Suprapubic skin (tissue), 4 donors: Measurements from ENCODE around the gene CPA5. TPM values are rescaled to one million over a fixed set of nuclear protein-coding genes. Genes with fewer than 3 reads are reported as not detected.

Experiments used
- DNase-seq, 2 donors: peaks; one replicate each; pipeline ENCODE4 v3.0.0-alpha.2; 2019; ENCODE audit warnings: low spot score in 2 of 2
- H3K27ac ChIP-seq: fragments of 200-600 bp; sonication (generic); one replicate; pipeline ENCODE4 v1.5.1; 2019
- H3K27me3 ChIP-seq: fragments of 200-600 bp; sonication (generic); one replicate; pipeline ENCODE4 v1.5.1; 2019
- H3K36me3 ChIP-seq: fragments of 200-600 bp; sonication (generic); one replicate; pipeline ENCODE4 v1.5.1; 2019
- H3K4me1 ChIP-seq: fragments of 200-600 bp; sonication (generic); one replicate; pipeline ENCODE4 v1.5.1; 2019
- H3K4me3 ChIP-seq: fragments of 200-600 bp; sonication (generic); one replicate; pipeline ENCODE4 v1.5.1; 2019; ENCODE audit warnings: mild to moderate bottlenecking
- H3K9me3 ChIP-seq: fragments of 200-600 bp; sonication (generic); one replicate; pipeline ENCODE4 v1.5.1; 2019
- CTCF ChIP-seq, 2 donors: fragments of 200-600 bp in 1 of 2; fragments of 450-650 bp in 1 of 2; sonication (generic) in 1 of 2; IDR thresholded peaks; one replicate each; pipeline ENCODE4 v1.5.1; 2016 to 2019; ENCODE audit warnings: antibody characterized with exemption in 2 of 2, mild to moderate bottlenecking in 1 of 2, moderate library complexity in 1 of 2
- EP300 ChIP-seq: sonication (generic); formaldehyde crosslinking; IDR thresholded peaks from one replicate; pipeline ENCODE4 v1.6.1; 2017; ENCODE audit warnings: antibody characterized with exemption
- POLR2A ChIP-seq, 2 donors: fragments of 450-650 bp; IDR thresholded peaks; one replicate each; pipeline ENCODE4 v1.6.1; 2017; ENCODE audit warnings: antibody characterized with exemption in 2 of 2, mild to moderate bottlenecking in 2 of 2, moderate library complexity in 2 of 2
- POLR2AphosphoS5 ChIP-seq, 3 donors: sonication (generic); formaldehyde crosslinking; IDR thresholded peaks; one replicate each; pipeline ENCODE4 v1.6.1; 2017; ENCODE audit warnings: antibody characterized with exemption in 3 of 3
- WGBS: methylation state at CpG from one replicate; pipeline ENCODE4 v1.1.5; 2018; 5-methylcytosine and 5-hydroxymethylcytosine counted together
- total RNA-seq, 4 donors: library from RNA; depleted of rRNA; stranded (reverse); fragments of >200 nt; gene quantifications; one replicate each; pipeline ENCODE4 v1.1.0, GENCODE V29; 2016

Gene CPA5
- total RNA-seq: under 1 TPM in 1 of 4 donors, not detected in 3; 0.30 TPM

- Histone ChIP-seq H3K4me3 (no peak within 1 kb of the TSS), H3K9me3 (no peaks in the 10 kb centered on the region), H3K36me3 (no peaks in the 10 kb centered on the region), H3K27ac (no peak within 1 kb of the TSS), H3K27me3 (no peaks in the 10 kb centered on the region), H3K4me1 (no peaks in the 10 kb centered on the region)
- TF ChIP-seq POLR2AphosphoS5 (IDR thresholded peaks at IDR 0.05) (no peak), POLR2A (IDR thresholded peaks at IDR 0.05) (no peak), CTCF (IDR thresholded peaks at IDR 0.05) (no peak), EP300 (no peak)
- DNase-seq: no peak
- 89% methylated on average over 5 of the region's 5 CpGs for WGBS
Observed at GRCh38 chr7:130344271-130344866, at the start of gene CPA5. Gene CPA5, plus strand, starts transcription at chr7:130344816. Its CDS starts 1,670 bp downstream, at chr7:130346486.

- Histone ChIP-seq H3K36me3 (no peaks in the 10 kb centered on the region), H3K4me1 (peaks cover 51% of the 10 kb centered on the region), H3K9me3 (no peaks in the 10 kb centered on the region), H3K27me3 (no peaks in the 10 kb centered on the region), H3K27ac (peak overlapping the region; percentile 78), H3K4me3 (no peak overlapping the region)
- TF ChIP-seq EP300: no peak
- TF ChIP-seq CTCF (IDR thresholded peaks at IDR 0.05): no peak
- TF ChIP-seq POLR2AphosphoS5 (IDR thresholded peaks at IDR 0.05): no peak
- no peak for TF ChIP-seq POLR2A (IDR thresholded peaks at IDR 0.05)
- 77% methylated on average over 13 of the region's 13 CpGs for WGBS
- DNase-seq: no peak
Observed at GRCh38 chr7:130296221-130296951, 48.2 kb upstream of the CPA5 start.

- no peak for DNase-seq
- TF ChIP-seq EP300: no peak
- no peak for TF ChIP-seq POLR2AphosphoS5 (IDR thresholded peaks at IDR 0.05)
- TF ChIP-seq POLR2A (IDR thresholded peaks at IDR 0.05): no peak
- no peak for TF ChIP-seq CTCF (IDR thresholded peaks at IDR 0.05)
- Histone ChIP-seq H3K36me3 (no peaks in the 10 kb centered on the region), H3K4me1 (peaks cover 47% of the 10 kb centered on the region), H3K27me3 (no peaks in the 10 kb centered on the region), H3K27ac (no peak overlapping the region), H3K4me3 (no peak overlapping the region), H3K9me3 (no peaks in the 10 kb centered on the region)
- 84% methylated on average over 19 of the region's 20 CpGs for WGBS
Observed at GRCh38 chr7:130297628-130298543, 46.7 kb upstream of the CPA5 start.

GRCh38 chr7:130298544-130299326, 45.9 kb upstream of the CPA5 start:
- H3K4me3 ChIP-seq: no peak overlapping the region
- TF ChIP-seq CTCF (IDR thresholded peaks at IDR 0.05) (no peak), EP300 (no peak), POLR2A (IDR thresholded peaks at IDR 0.05) (no peak), POLR2AphosphoS5 (IDR thresholded peaks at IDR 0.05) (no peak)
- no peaks in the 10 kb centered on the region for H3K36me3 ChIP-seq
- WGBS: 75% methylated on average over 5 of the region's 5 CpGs
- peaks cover 39% of the 10 kb centered on the region for H3K4me1 ChIP-seq
- H3K27me3 ChIP-seq: no peaks in the 10 kb centered on the region
- H3K27ac ChIP-seq: peak overlapping the region; percentile 21
- H3K9me3 ChIP-seq: no peaks in the 10 kb centered on the region
- DNase-seq: no peak
